Osteoblast (primary cell): ENCODE measurements around the gene SORL1. TPM values are rescaled to one million over a fixed set of nuclear protein-coding genes. Genes with fewer than 3 reads are reported as not detected.
"Not testable (repeated sequence)": the region's sequence is repeated elsewhere in the genome, so short reads cannot be mapped to it uniquely, and the experiment has no call there.

Experiments used
- DNase-seq: peaks from one replicate; pipeline ENCODE4 v3.0.0; 2011; ENCODE audit warnings: low spot score, mixed read lengths; ENCODE audit not compliant: insufficient read length; ENCODE audit errors: missing footprints
- H2AFZ ChIP-seq: 2 replicates; pipeline ENCODE4 v1.6.0; 2011; ENCODE audit warnings: mild to moderate bottlenecking, low read length
- H3K27ac ChIP-seq: 2 replicates; pipeline ENCODE4 v1.5.1; 2011; ENCODE audit warnings: mild to moderate bottlenecking, low read depth, low read length, moderate library complexity
- H3K27me3 ChIP-seq: 2 replicates; pipeline ENCODE4 v1.6.0; 2012; ENCODE audit warnings: mild to moderate bottlenecking, control low read depth, inconsistent platforms, low read length, moderate library complexity; ENCODE audit not compliant: insufficient read depth
- H3K36me3 ChIP-seq: 2 replicates; pipeline ENCODE4 v1.5.1; 2011; ENCODE audit warnings: mild to moderate bottlenecking, low read length, control low read depth, moderate library complexity; ENCODE audit not compliant: insufficient read depth
- H3K4me1 ChIP-seq: 2 replicates; pipeline ENCODE4 v1.5.1; 2011; ENCODE audit warnings: mild to moderate bottlenecking, low read length, control low read depth, moderate library complexity; ENCODE audit not compliant: insufficient read depth
- H3K4me2 ChIP-seq: 2 replicates; pipeline ENCODE4 v1.6.0; 2011; ENCODE audit warnings: mild to moderate bottlenecking, low read length; ENCODE audit not compliant: insufficient read depth
- H3K4me3 ChIP-seq: fragments of 200-600 bp; sonication (generic); 3 replicates; pipeline ENCODE4 v1.5.1; 2012; ENCODE audit warnings: mild to moderate bottlenecking, low read length, inconsistent platforms; ENCODE audit not compliant: insufficient read depth
- H3K79me2 ChIP-seq: 2 replicates; pipeline ENCODE4 v1.6.0; 2012; ENCODE audit warnings: mild to moderate bottlenecking, low read length, control low read depth, inconsistent platforms; ENCODE audit not compliant: insufficient read depth
- H3K9me3 ChIP-seq: 2 replicates; pipeline ENCODE4 v1.5.1; 2011; ENCODE audit warnings: low read depth, low read length, control low read depth
- H4K20me1 ChIP-seq: 2 replicates; pipeline ENCODE4 v1.6.0; 2012; ENCODE audit warnings: mild to moderate bottlenecking, low read length, control low read depth; ENCODE audit not compliant: insufficient read depth
- CTCF ChIP-seq: IDR thresholded peaks from 2 replicates; pipeline ENCODE4 v1.5.1; 2011; ENCODE audit warnings: mild to moderate bottlenecking, low read depth, low read length, moderate library complexity; ENCODE audit errors: extremely low read depth
- total RNA-seq: library from RNA; depleted of rRNA; stranded (reverse); fragments of >200 nt; gene quantifications from 2 replicates; pipeline ENCODE4 v1.2.3, GENCODE V29; 2012

The SORL1 gene
- total RNA-seq, 1 donor = 0.36 TPM

- Histone ChIP-seq H3K4me2 (no peak overlapping the region), H3K27me3 (peaks cover 12% of the 10 kb centered on the region), H3K79me2 (no peaks in the 10 kb centered on the region), H3K27ac (no peak overlapping the region), H3K4me3 (no peak overlapping the region), H3K9me3 (no peaks in the 10 kb centered on the region), H3K36me3 (no peaks in the 10 kb centered on the region), H4K20me1 (no peaks in the 10 kb centered on the region), H3K4me1 (no peaks in the 10 kb centered on the region), H2AFZ (no peak overlapping the region)
- no peak for DNase-seq
- TF ChIP-seq CTCF = no peak
Observed at GRCh38 chr11:121567995-121568394, 115.9 kb downstream of the SORL1 start.

GRCh38 chr11:121569332-121570299 is 117.5 kb downstream of the SORL1 start:
- H3K4me2 ChIP-seq, H3K4me3 ChIP-seq, H2AFZ ChIP-seq, H3K4me1 ChIP-seq, H3K27ac ChIP-seq, H3K9me3 ChIP-seq, H4K20me1 ChIP-seq, H3K79me2 ChIP-seq, DNase-seq, H3K36me3 ChIP-seq: not testable (repeated sequence)
- peaks cover 20% of the 10 kb centered on the region for H3K27me3 ChIP-seq

- H2AFZ ChIP-seq = no peak overlapping the region
- no peaks in the 10 kb centered on the region for H3K9me3 ChIP-seq
- TF ChIP-seq CTCF = no peak
- no peak overlapping the region for H3K4me2 ChIP-seq
- no peak overlapping the region for H3K27ac ChIP-seq
- no peaks in the 10 kb centered on the region for H3K79me2 ChIP-seq
- H3K27me3 ChIP-seq = peaks cover 22% of the 10 kb centered on the region
- H3K4me3 ChIP-seq = no peak overlapping the region
- DNase-seq = no peak
- H3K4me1 ChIP-seq = no peaks in the 10 kb centered on the region
- no peaks in the 10 kb centered on the region for H3K36me3 ChIP-seq
- no peaks in the 10 kb centered on the region for H4K20me1 ChIP-seq
Observed at GRCh38 chr11:121570453-121570852, 118.3 kb downstream of the SORL1 start.

- Histone ChIP-seq H3K9me3 (no peaks in the 10 kb centered on the region), H3K27ac (no peak overlapping the region), H3K36me3 (no peaks in the 10 kb centered on the region), H2AFZ (no peak overlapping the region), H3K4me2 (no peak overlapping the region), H3K4me1 (no peaks in the 10 kb centered on the region), H3K79me2 (no peaks in the 10 kb centered on the region), H3K4me3 (no peak overlapping the region), H3K27me3 (peaks cover 24% of the 10 kb centered on the region), H4K20me1 (no peaks in the 10 kb centered on the region)
- TF ChIP-seq CTCF = no peak
- no peak for DNase-seq
Observed at GRCh38 chr11:121571506-121571905, 119.4 kb downstream of the SORL1 start.
